H9 (cell line): ENCODE data around the gene SLC7A1. TPM values are rescaled to one million over a fixed set of nuclear protein-coding genes. Genes with fewer than 3 reads are reported as not detected.
A peak's percentile ranks its signal among the peaks of the same experiment; 100 is the strongest.

Experiments used
- DNase-seq: peaks from one replicate; pipeline ENCODE4 v3.0.0-alpha.2; 2017
- H2AFZ ChIP-seq: one replicate; pipeline ENCODE4 v1.6.1; 2013; ENCODE audit warnings: mild to moderate bottlenecking, low read length, control low read depth, moderate library complexity
- H2AK5ac ChIP-seq: 2 replicates; pipeline ENCODE4 v1.6.1; 2013; ENCODE audit warnings: low read length, control low read depth, mixed read lengths; ENCODE audit not compliant: insufficient read length
- H2BK120ac ChIP-seq: one replicate; pipeline ENCODE4 v1.6.1; 2013; ENCODE audit warnings: low read depth, mild to moderate bottlenecking, low read length, control low read depth, inconsistent platforms; ENCODE audit not compliant: poor library complexity, severe bottlenecking
- H2BK12ac ChIP-seq: 2 replicates; pipeline ENCODE4 v1.6.1; 2013; ENCODE audit warnings: low read length, control low read depth, mixed read lengths, low read depth; ENCODE audit not compliant: insufficient read length
- H2BK15ac ChIP-seq: 2 replicates; pipeline ENCODE4 v1.6.1; 2013; ENCODE audit warnings: low read depth, low read length, control low read depth
- H2BK20ac ChIP-seq: one replicate; pipeline ENCODE4 v1.6.1; 2013; ENCODE audit warnings: low read depth, mild to moderate bottlenecking, low read length, control low read depth, inconsistent platforms; ENCODE audit not compliant: poor library complexity, severe bottlenecking
- H2BK5ac ChIP-seq: 2 replicates; pipeline ENCODE4 v1.6.1; 2013; ENCODE audit warnings: low read length, control low read depth, mixed read lengths; ENCODE audit not compliant: insufficient read length
- H3K14ac ChIP-seq: 2 replicates; pipeline ENCODE4 v1.6.1; 2013; ENCODE audit warnings: low read length, control low read depth; ENCODE audit not compliant: insufficient read depth
- H3K18ac ChIP-seq: 2 replicates; pipeline ENCODE4 v1.6.1; 2013; ENCODE audit warnings: low read depth, mild to moderate bottlenecking, mixed read lengths, low read length, control low read depth; ENCODE audit not compliant: insufficient read length
- H3K23ac ChIP-seq: 2 replicates; pipeline ENCODE4 v1.6.1; 2013; ENCODE audit warnings: low read length, control low read depth, mixed read lengths, low read depth; ENCODE audit not compliant: insufficient read length
- H3K23me2 ChIP-seq: 2 replicates; pipeline ENCODE4 v1.6.1; 2013; ENCODE audit warnings: low read depth, mild to moderate bottlenecking, mixed read lengths, low read length, control low read depth; ENCODE audit not compliant: insufficient read length, poor library complexity, severe bottlenecking
- H3K27ac ChIP-seq: 2 replicates; pipeline ENCODE4 v1.5.1; 2013; ENCODE audit warnings: low read length, control low read depth, mixed read lengths, low read depth; ENCODE audit not compliant: insufficient read length
- H3K27me3 ChIP-seq: 2 replicates; pipeline ENCODE4 v1.6.1; 2013; ENCODE audit warnings: low read length, control low read depth, inconsistent platforms; ENCODE audit not compliant: insufficient read depth
- H3K4ac ChIP-seq: 2 replicates; pipeline ENCODE4 v1.6.1; 2013; ENCODE audit warnings: low read depth, mild to moderate bottlenecking, control low read depth, inconsistent platforms, low read length, moderate library complexity
- H3K4me1 ChIP-seq: 2 replicates; pipeline ENCODE4 v1.6.1; 2013; ENCODE audit warnings: low read length, control low read depth, inconsistent platforms; ENCODE audit not compliant: insufficient read depth
- H3K4me2 ChIP-seq: 2 replicates; pipeline ENCODE4 v1.6.1; 2013; ENCODE audit warnings: low read length, control low read depth, mixed read lengths; ENCODE audit not compliant: insufficient read length, insufficient read depth
- H3K56ac ChIP-seq: 2 replicates; pipeline ENCODE4 v1.6.1; 2013; ENCODE audit warnings: low read depth, mild to moderate bottlenecking, mixed read lengths, low read length, control low read depth; ENCODE audit not compliant: insufficient read length
- H3K79me1 ChIP-seq: 2 replicates; pipeline ENCODE4 v1.6.1; 2013; ENCODE audit warnings: low read depth, mild to moderate bottlenecking, moderate library complexity, low read length, control low read depth, inconsistent platforms; ENCODE audit not compliant: insufficient read depth, poor library complexity, severe bottlenecking
- H3K79me2 ChIP-seq: 2 replicates; pipeline ENCODE4 v1.6.1; 2013; ENCODE audit warnings: low read length, control low read depth, inconsistent platforms; ENCODE audit not compliant: insufficient read depth
- H3K9ac ChIP-seq: 2 replicates; pipeline ENCODE4 v1.6.1; 2013; ENCODE audit warnings: low read length, control low read depth, mixed read lengths; ENCODE audit not compliant: insufficient read length; ENCODE audit errors: extremely low read depth
- H3K9me3 ChIP-seq: one replicate; pipeline ENCODE4 v1.6.1; 2013; ENCODE audit warnings: low read depth, low read length, inconsistent platforms; ENCODE audit not compliant: control insufficient read depth
- H3T11ph ChIP-seq: one replicate; pipeline ENCODE4 v1.6.1; 2013; ENCODE audit warnings: mild to moderate bottlenecking, low read length, control low read depth, inconsistent platforms
- H4K20me1 ChIP-seq: one replicate; pipeline ENCODE4 v1.6.1; 2013; ENCODE audit not compliant: control insufficient read depth, insufficient read length, insufficient read depth
- H4K5ac ChIP-seq: 2 replicates; pipeline ENCODE4 v1.6.1; 2013; ENCODE audit warnings: low read depth, mild to moderate bottlenecking, mixed read lengths, low read length, control low read depth; ENCODE audit not compliant: insufficient read length
- H4K8ac ChIP-seq: replicated peaks from 2 replicates; pipeline ENCODE4 v1.6.1; 2013; ENCODE audit warnings: low read length, control low read depth, mixed read lengths, low read depth; ENCODE audit not compliant: insufficient read length
- H4K91ac ChIP-seq: 2 replicates; pipeline ENCODE4 v1.6.1; 2013; ENCODE audit warnings: low read depth, mild to moderate bottlenecking, moderate library complexity, mixed read lengths, low read length, control low read depth; ENCODE audit not compliant: insufficient read length
- H3K27ac Mint-ChIP-seq, 3 experiments: 2 replicates in 2 of 3; 3 replicates in 1 of 3; pipeline ENCODE4 v1.8.0; 2020 to 2021; ENCODE audit warnings: mixed read lengths in 3 of 3, mild to moderate bottlenecking in 1 of 3, moderate library complexity in 1 of 3
- H3K27me3 Mint-ChIP-seq: 2 replicates; pipeline ENCODE4 v1.8.0; 2021; ENCODE audit warnings: low read depth, mild to moderate bottlenecking, moderate library complexity, mixed read lengths
- H3K36me3 Mint-ChIP-seq, 3 experiments: 2 replicates in 2 of 3; 3 replicates in 1 of 3; pipeline ENCODE4 v1.8.0; 2020 to 2021; ENCODE audit warnings: low read depth in 3 of 3, mixed read lengths in 3 of 3; ENCODE audit not compliant: insufficient read depth in 1 of 3
- H3K4me1 Mint-ChIP-seq, 2 experiments: 2 replicates each; pipeline ENCODE4 v1.8.0; 2020; ENCODE audit warnings: mixed read lengths in 2 of 2
- H3K4me3 Mint-ChIP-seq, 2 experiments: 2 replicates in 1 of 2; 3 replicates in 1 of 2; pipeline ENCODE4 v1.8.0; 2020 to 2021; ENCODE audit warnings: mild to moderate bottlenecking in 2 of 2, mixed read lengths in 2 of 2, moderate library complexity in 1 of 2
- H3K9me3 Mint-ChIP-seq, 2 experiments: 2 replicates in 1 of 2; 3 replicates in 1 of 2; pipeline ENCODE4 v1.8.0; 2020; ENCODE audit warnings: mild to moderate bottlenecking in 2 of 2, mixed read lengths in 2 of 2, moderate library complexity in 1 of 2
- CTCF ChIP-seq: fragments of 200-600 bp; sonication (generic); conservative IDR thresholded peaks from 3 replicates; pipeline ENCODE4 v1.8.0; 2021; ENCODE audit warnings: antibody characterized with exemption, mild to moderate bottlenecking
- WGBS: extraction: QIAGEN DNeasy Blood & Tissue Kit; methylation state at CpG from one replicate; pipeline ENCODE4 v1.1.7; 2013; ENCODE audit warnings: missing lambda C conversion rate, low lambda C conversion rate, mixed read lengths; ENCODE audit not compliant: insufficient read length; ENCODE audit errors: extremely low coverage; 5-methylcytosine and 5-hydroxymethylcytosine counted together
- total RNA-seq: library from RNA; stranded (reverse); gene quantifications from 2 replicates; pipeline ENCODE4 v1.2.1, GENCODE V29; 2021

Gene SLC7A1
- total RNA-seq, 1 experiment from 2014 or later, result 109 TPM

GRCh38 chr13:29547153-29547552, 48.3 kb downstream of the SLC7A1 start:
- H3K79me2 ChIP-seq, result peaks cover 18% of the 10 kb centered on the region; the same call in 1 of the 2 replicates
- no peaks in the 10 kb centered on the region for H3K9me3 ChIP-seq
- H2BK12ac ChIP-seq, result no peak overlapping the region
- H3K27ac ChIP-seq, result no peak overlapping the region
- H3K36me3 Mint-ChIP-seq, result peaks cover 24 to 70% (median 48%) of the 10 kb centered on the region in 3 experiments; a peak in 6 of 7 replicates
- H2BK20ac ChIP-seq, result no peak overlapping the region
- H4K5ac ChIP-seq, result no peak overlapping the region
- WGBS, result no CpG with 5 or more reads among the region's 7 CpGs
- H3K27me3 ChIP-seq, result no peaks in the 10 kb centered on the region
- no peak overlapping the region for H3K56ac ChIP-seq
- H2BK120ac ChIP-seq, result no peak overlapping the region
- H3K4me2 ChIP-seq, result no peak overlapping the region
- no peak overlapping the region for H3K18ac ChIP-seq
- no peak overlapping the region for H2BK5ac ChIP-seq
- H2AFZ ChIP-seq, result no peak overlapping the region
- no peak overlapping the region for H4K8ac ChIP-seq
- no peak overlapping the region for H3K23ac ChIP-seq
- no peak for DNase-seq
- no peaks in the 10 kb centered on the region for H3K9me3 Mint-ChIP-seq
- H4K91ac ChIP-seq, result no peak overlapping the region
- no peak overlapping the region for H3T11ph ChIP-seq
- H2BK15ac ChIP-seq, result no peak overlapping the region
- no peak overlapping the region for H3K9ac ChIP-seq
- H3K4me3 Mint-ChIP-seq, result no peak overlapping the region
- H3K27ac Mint-ChIP-seq, result peak overlapping the region; percentile 15 to 84 (median 79)
- peaks cover 4% of the 10 kb centered on the region; the same call in 1 of the 2 replicates for H3K4me1 ChIP-seq
- no peak overlapping the region for H3K14ac ChIP-seq
- H3K4me1 Mint-ChIP-seq, result peaks cover 26 to 32% of the 10 kb centered on the region in 2 experiments
- H3K4ac ChIP-seq, result no peak overlapping the region
- no peak for TF ChIP-seq CTCF
- H4K20me1 ChIP-seq, result no peaks in the 10 kb centered on the region
- no peaks in the 10 kb centered on the region for H3K23me2 ChIP-seq
- no peak overlapping the region for H2AK5ac ChIP-seq
- no peaks in the 10 kb centered on the region for H3K79me1 ChIP-seq
- no peaks in the 10 kb centered on the region for H3K27me3 Mint-ChIP-seq
